ENCODE results near the gene MAST2. TPM values are rescaled to one million over a fixed set of nuclear protein-coding genes. Genes with fewer than 3 reads are reported as not detected.
"Not testable (repeated sequence)": the region's sequence is repeated elsewhere in the genome, so short reads cannot be mapped to it uniquely, and the experiment has no call there.

The MAST2 gene
- total RNA-seq, 1 donor from 2014 or later: 50.7 TPM

GRCh38 chr1:45895406-45895805, 92.0 kb downstream of the MAST2 start:
- DNase-seq: no peak

GRCh38 chr1:45906883-45907282, 103.5 kb downstream of the MAST2 start:
- DNase-seq: no peak

- DNase-seq: no peak
Observed at GRCh38 chr1:45908611-45909140, 105.3 kb downstream of the MAST2 start.

- no peak for DNase-seq
Observed at GRCh38 chr1:45911634-45912033, 108.2 kb downstream of the MAST2 start.

- DNase-seq: no peak
Observed at GRCh38 chr1:45913183-45913683, 109.8 kb downstream of the MAST2 start.

GRCh38 chr1:45913731-45914501, 110.5 kb downstream of the MAST2 start:
- DNase-seq: no peak

- DNase-seq: no peak
Observed at GRCh38 chr1:45914836-45915235, 111.4 kb downstream of the MAST2 start.

GRCh38 chr1:45922374-45922773, 119.0 kb downstream of the MAST2 start:
- no peak for DNase-seq

- no peak for DNase-seq
Observed at GRCh38 chr1:45922813-45923212, 119.4 kb downstream of the MAST2 start.

GRCh38 chr1:45923343-45923742, 119.9 kb downstream of the MAST2 start:
- DNase-seq: no peak

GRCh38 chr1:45924736-45925135, 121.3 kb downstream of the MAST2 start:
- no peak for DNase-seq

- no peak for DNase-seq
Observed at GRCh38 chr1:45925728-45926287, 122.4 kb downstream of the MAST2 start.

- no peak for DNase-seq
Observed at GRCh38 chr1:45926330-45926729, 122.9 kb downstream of the MAST2 start.

- DNase-seq: not testable (repeated sequence)
Observed at GRCh38 chr1:45927231-45927915, 124.0 kb downstream of the MAST2 start.

- no peak for DNase-seq
Observed at GRCh38 chr1:45928486-45929205, 125.2 kb downstream of the MAST2 start.

- no peak for DNase-seq
Observed at GRCh38 chr1:45929257-45929687, 125.9 kb downstream of the MAST2 start.

- DNase-seq: no peak
Observed at GRCh38 chr1:45930258-45931150, 127.1 kb downstream of the MAST2 start.

GRCh38 chr1:45932205-45932604, 128.8 kb downstream of the MAST2 start:
- DNase-seq: not testable (repeated sequence)

GRCh38 chr1:45934947-45935346, 131.5 kb downstream of the MAST2 start:
- no peak for DNase-seq

- no peak for DNase-seq
Observed at GRCh38 chr1:45938029-45938428, 134.6 kb downstream of the MAST2 start.

- DNase-seq: no peak
Observed at GRCh38 chr1:45942411-45942810, 139.0 kb downstream of the MAST2 start.
